Measurements from ENCODE around the gene GPR50. TPM values are rescaled to one million over a fixed set of nuclear protein-coding genes. Genes with fewer than 3 reads are reported as not detected.
A peak's percentile ranks its signal among the peaks of the same experiment; 100 is the strongest.

The GPR50 gene
- total and polyA plus RNA-seq, 2 of the 13 experiments (the other 11 are each of a cell fraction or from before 2014, with no cell fraction given), result not detected

GRCh38 chrX:151151665-151152267, 24.6 kb upstream of the GPR50 start (continued):
- TF ChIP-seq, protein P1, sequence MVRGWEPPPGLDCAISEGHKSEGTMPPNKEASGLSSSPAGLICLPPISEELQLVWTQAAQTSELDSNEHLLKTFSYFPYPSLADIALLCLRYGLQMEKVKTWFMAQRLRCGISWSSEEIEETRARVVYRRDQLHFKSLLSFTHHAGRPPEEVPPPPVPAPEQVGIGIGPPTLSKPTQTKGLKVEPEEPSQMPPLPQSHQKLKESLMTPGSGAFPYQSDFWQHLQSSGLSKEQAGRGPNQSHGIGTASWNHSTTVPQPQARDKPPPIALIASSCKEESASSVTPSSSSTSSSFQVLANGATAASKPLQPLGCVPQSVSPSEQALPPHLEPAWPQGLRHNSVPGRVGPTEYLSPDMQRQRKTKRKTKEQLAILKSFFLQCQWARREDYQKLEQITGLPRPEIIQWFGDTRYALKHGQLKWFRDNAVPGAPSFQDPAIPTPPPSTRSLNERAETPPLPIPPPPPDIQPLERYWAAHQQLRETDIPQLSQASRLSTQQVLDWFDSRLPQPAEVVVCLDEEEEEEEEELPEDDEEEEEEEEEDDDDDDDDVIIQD (CRISPR knock-in tag; IDR thresholded peaks at IDR 0.05; ENCODE audit: low read depth), result no peak
- TF ChIP-seq STAG1 (CRISPR knock-in tag; IDR thresholded peaks at IDR 0.05) (peak; percentile 83), ZNF354B (CRISPR knock-in tag; IDR thresholded peaks at IDR 0.05) (no peak)

DNA sequence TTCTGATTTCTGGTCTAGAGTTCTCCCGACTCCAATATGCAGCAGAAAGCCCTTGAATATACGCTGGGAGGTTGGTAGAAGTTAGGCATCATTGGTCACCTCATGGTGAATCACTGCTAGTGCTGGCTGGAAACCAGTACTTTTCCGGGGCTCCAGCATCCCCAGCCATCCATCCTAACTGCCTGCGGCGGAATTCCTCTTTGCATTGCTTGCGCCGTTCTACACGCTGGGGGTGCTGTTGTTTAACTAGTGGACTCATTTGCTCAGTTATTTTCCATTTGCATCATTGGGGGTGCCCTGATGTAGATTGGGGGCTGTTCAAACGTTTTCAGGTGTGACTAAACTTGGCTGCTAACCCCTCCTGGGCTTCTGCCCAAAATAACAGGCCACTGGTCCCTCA, 23.3 kb upstream of the GPR50 start:
- in situ Hi-C loops (cut with HindIII; ENCODE audit: extremely low pct_ligation_motif_present, low pct_unique_long_range_greater_than_20kb), result loop anchor here (5.0 to 25.0 kb wide), 3 partner anchors 209 to 529 kb away; no protein-coding TSS in a partner anchor
- peak; percentile 0 for DNase-seq (ENCODE audit: low spot score)
- no peak overlapping the region for H3K4me3 ChIP-seq (replicated peaks in 1 of 3; ENCODE audit: insufficient read depth in 1 of 3, low read depth in 2 of 3, low read length in 3 of 3)
- TF ChIP-seq GATAD1 (CRISPR knock-in tag; IDR thresholded peaks at IDR 0.05) (no peak), SMC3 (IDR thresholded peaks at IDR 0.05; ENCODE audit: low read length) (0 out of 2 replicates have a peak, but pooled peaks have one; percentile 3), ZNF496 (CRISPR knock-in tag; IDR thresholded peaks at IDR 0.05; ENCODE audit: insufficient replicate concordance) (no peak), ZNF24 (IDR thresholded peaks at IDR 0.05) (no peak), JUN (CRISPR knock-in tag; IDR thresholded peaks at IDR 0.05) (no peak), KLF11 (CRISPR knock-in tag; IDR thresholded peaks at IDR 0.05) (no peak), ONECUT2 (CRISPR knock-in tag; IDR thresholded peaks at IDR 0.05) (no peak), ZNF749 (CRISPR knock-in tag; IDR thresholded peaks at IDR 0.05; ENCODE audit: borderline replicate concordance) (no peak), ZKSCAN8 (CRISPR knock-in tag; IDR thresholded peaks at IDR 0.05; ENCODE audit: borderline replicate concordance) (no peak), CTCF (CRISPR knock-in tag; IDR thresholded peaks at IDR 0.05) (peak; percentile 47), MAF1 (CRISPR knock-in tag; IDR thresholded peaks at IDR 0.05; ENCODE audit: borderline replicate concordance) (no peak), STAG1 (CRISPR knock-in tag; IDR thresholded peaks at IDR 0.05) (peak; percentile 51), ZKSCAN1 (IDR thresholded peaks at IDR 0.05; ENCODE audit: low read length) (no peak), ZNF720 (CRISPR knock-in tag; IDR thresholded peaks at IDR 0.05) (no peak), ZNF296 (CRISPR knock-in tag; conservative IDR thresholded peaks at IDR 0.05) (no peak), HOXA9 (CRISPR knock-in tag; IDR thresholded peaks at IDR 0.05; ENCODE audit: borderline replicate concordance) (no peak), RFXANK (CRISPR knock-in tag; IDR thresholded peaks at IDR 0.05) (no peak), ZNF761 (CRISPR knock-in tag; conservative IDR thresholded peaks at IDR 0.05) (no peak), ZNF12 (CRISPR knock-in tag; IDR thresholded peaks at IDR 0.05) (no peak), KAT2B (IDR thresholded peaks at IDR 0.05; ENCODE audit: borderline replicate concordance, low read depth, low read length) (no peak)

More for the DNA sequence above, 23.3 kb upstream of the GPR50 start:
- no peak overlapping the region for H3K9ac ChIP-seq (ENCODE audit: insufficient read depth, low read depth, low read length)
- no peaks in the 10 kb centered on the region for H3K79me2 ChIP-seq (ENCODE audit: insufficient read depth, low read length)
- 0% methylated on average over 1 of the region's 9 CpGs for WGBS (ENCODE audit: low lambda C conversion rate)
- no peaks in the 10 kb centered on the region for H3K9me3 ChIP-seq (ENCODE audit: low read length)
- ATAC-seq (no peak), FAIRE-seq (no peak)
- H3K27ac ChIP-seq (ENCODE audit: extremely low read length, insufficient read depth, low read length), result no peak overlapping the region
- ChIA-PET CTCF (ENCODE audit: low intra/inter-chr PET ratio, low total read pairs) (interaction anchor here (2.3 kb wide), 1 partner anchor 528 kb away, joined by 24 read pairs; no protein-coding TSS in a partner anchor), POLR2A (no interaction called here)
- H4K20me1 ChIP-seq (ENCODE audit: insufficient read depth, low read length), result no peaks in the 10 kb centered on the region
- H3K36me3 ChIP-seq (replicated peaks in 1 of 2; ENCODE audit: control insufficient read depth in 1 of 2, insufficient read depth in 2 of 2, low read length in 2 of 2), result no peaks in the 10 kb centered on the region
- no peaks in the 10 kb centered on the region for H3K27me3 ChIP-seq (ENCODE audit: control insufficient read depth in 1 of 2, insufficient read depth in 2 of 2, low read length in 2 of 2)
- no TSS peak for BruUV-seq (replicated peaks)
- no peak overlapping the region for H2AFZ ChIP-seq (ENCODE audit: low read length)
- intact Hi-C loops (cut with micrococcal nuclease; ENCODE audit: unreplicated experiment), result no loop called here
- H3K4me1 ChIP-seq (ENCODE audit: insufficient read depth, low read length), result no peaks in the 10 kb centered on the region
- no peak overlapping the region for H3K4me2 ChIP-seq (ENCODE audit: low read depth, low read length)
